H9 (cell line): ENCODE measurements around the gene KDM5B. TPM values are rescaled to one million over a fixed set of nuclear protein-coding genes. Genes with fewer than 3 reads are reported as not detected.

Experiments
- DNase-seq: peaks from one replicate; pipeline ENCODE4 v3.0.0-alpha.2; 2017
- H2AFZ ChIP-seq: one replicate; pipeline ENCODE4 v1.6.1; 2013; ENCODE audit warnings: mild to moderate bottlenecking, low read length, control low read depth, moderate library complexity
- H2AK5ac ChIP-seq: 2 replicates; pipeline ENCODE4 v1.6.1; 2013; ENCODE audit warnings: low read length, control low read depth, mixed read lengths; ENCODE audit not compliant: insufficient read length
- H2BK120ac ChIP-seq: one replicate; pipeline ENCODE4 v1.6.1; 2013; ENCODE audit warnings: low read depth, mild to moderate bottlenecking, low read length, control low read depth, inconsistent platforms; ENCODE audit not compliant: poor library complexity, severe bottlenecking
- H2BK12ac ChIP-seq: 2 replicates; pipeline ENCODE4 v1.6.1; 2013; ENCODE audit warnings: low read length, control low read depth, mixed read lengths, low read depth; ENCODE audit not compliant: insufficient read length
- H2BK15ac ChIP-seq: 2 replicates; pipeline ENCODE4 v1.6.1; 2013; ENCODE audit warnings: low read depth, low read length, control low read depth
- H2BK20ac ChIP-seq: one replicate; pipeline ENCODE4 v1.6.1; 2013; ENCODE audit warnings: low read depth, mild to moderate bottlenecking, low read length, control low read depth, inconsistent platforms; ENCODE audit not compliant: poor library complexity, severe bottlenecking
- H2BK5ac ChIP-seq: 2 replicates; pipeline ENCODE4 v1.6.1; 2013; ENCODE audit warnings: low read length, control low read depth, mixed read lengths; ENCODE audit not compliant: insufficient read length
- H3K14ac ChIP-seq: 2 replicates; pipeline ENCODE4 v1.6.1; 2013; ENCODE audit warnings: low read length, control low read depth; ENCODE audit not compliant: insufficient read depth
- H3K18ac ChIP-seq: 2 replicates; pipeline ENCODE4 v1.6.1; 2013; ENCODE audit warnings: low read depth, mild to moderate bottlenecking, mixed read lengths, low read length, control low read depth; ENCODE audit not compliant: insufficient read length
- H3K23ac ChIP-seq: 2 replicates; pipeline ENCODE4 v1.6.1; 2013; ENCODE audit warnings: low read length, control low read depth, mixed read lengths, low read depth; ENCODE audit not compliant: insufficient read length
- H3K23me2 ChIP-seq: 2 replicates; pipeline ENCODE4 v1.6.1; 2013; ENCODE audit warnings: low read depth, mild to moderate bottlenecking, mixed read lengths, low read length, control low read depth; ENCODE audit not compliant: insufficient read length, poor library complexity, severe bottlenecking
- H3K27ac ChIP-seq: 2 replicates; pipeline ENCODE4 v1.5.1; 2013; ENCODE audit warnings: low read length, control low read depth, mixed read lengths, low read depth; ENCODE audit not compliant: insufficient read length
- H3K27me3 ChIP-seq: 2 replicates; pipeline ENCODE4 v1.6.1; 2013; ENCODE audit warnings: low read length, control low read depth, inconsistent platforms; ENCODE audit not compliant: insufficient read depth
- H3K4ac ChIP-seq: 2 replicates; pipeline ENCODE4 v1.6.1; 2013; ENCODE audit warnings: low read depth, mild to moderate bottlenecking, control low read depth, inconsistent platforms, low read length, moderate library complexity
- H3K4me1 ChIP-seq: 2 replicates; pipeline ENCODE4 v1.6.1; 2013; ENCODE audit warnings: low read length, control low read depth, inconsistent platforms; ENCODE audit not compliant: insufficient read depth
- H3K4me2 ChIP-seq: 2 replicates; pipeline ENCODE4 v1.6.1; 2013; ENCODE audit warnings: low read length, control low read depth, mixed read lengths; ENCODE audit not compliant: insufficient read length, insufficient read depth
- H3K56ac ChIP-seq: 2 replicates; pipeline ENCODE4 v1.6.1; 2013; ENCODE audit warnings: low read depth, mild to moderate bottlenecking, mixed read lengths, low read length, control low read depth; ENCODE audit not compliant: insufficient read length
- H3K79me1 ChIP-seq: 2 replicates; pipeline ENCODE4 v1.6.1; 2013; ENCODE audit warnings: low read depth, mild to moderate bottlenecking, moderate library complexity, low read length, control low read depth, inconsistent platforms; ENCODE audit not compliant: insufficient read depth, poor library complexity, severe bottlenecking
- H3K79me2 ChIP-seq: 2 replicates; pipeline ENCODE4 v1.6.1; 2013; ENCODE audit warnings: low read length, control low read depth, inconsistent platforms; ENCODE audit not compliant: insufficient read depth
- H3K9ac ChIP-seq: 2 replicates; pipeline ENCODE4 v1.6.1; 2013; ENCODE audit warnings: low read length, control low read depth, mixed read lengths; ENCODE audit not compliant: insufficient read length; ENCODE audit errors: extremely low read depth
- H3K9me3 ChIP-seq: one replicate; pipeline ENCODE4 v1.6.1; 2013; ENCODE audit warnings: low read depth, low read length, inconsistent platforms; ENCODE audit not compliant: control insufficient read depth
- H3T11ph ChIP-seq: one replicate; pipeline ENCODE4 v1.6.1; 2013; ENCODE audit warnings: mild to moderate bottlenecking, low read length, control low read depth, inconsistent platforms
- H4K20me1 ChIP-seq: one replicate; pipeline ENCODE4 v1.6.1; 2013; ENCODE audit not compliant: control insufficient read depth, insufficient read length, insufficient read depth
- H4K5ac ChIP-seq: 2 replicates; pipeline ENCODE4 v1.6.1; 2013; ENCODE audit warnings: low read depth, mild to moderate bottlenecking, mixed read lengths, low read length, control low read depth; ENCODE audit not compliant: insufficient read length
- H4K8ac ChIP-seq: replicated peaks from 2 replicates; pipeline ENCODE4 v1.6.1; 2013; ENCODE audit warnings: low read length, control low read depth, mixed read lengths, low read depth; ENCODE audit not compliant: insufficient read length
- H4K91ac ChIP-seq: 2 replicates; pipeline ENCODE4 v1.6.1; 2013; ENCODE audit warnings: low read depth, mild to moderate bottlenecking, moderate library complexity, mixed read lengths, low read length, control low read depth; ENCODE audit not compliant: insufficient read length
- H3K27ac Mint-ChIP-seq, 3 experiments: 2 replicates in 2 of 3; 3 replicates in 1 of 3; pipeline ENCODE4 v1.8.0; 2020 to 2021; ENCODE audit warnings: mixed read lengths in 3 of 3, mild to moderate bottlenecking in 1 of 3, moderate library complexity in 1 of 3
- H3K27me3 Mint-ChIP-seq: 2 replicates; pipeline ENCODE4 v1.8.0; 2021; ENCODE audit warnings: low read depth, mild to moderate bottlenecking, moderate library complexity, mixed read lengths
- H3K36me3 Mint-ChIP-seq, 3 experiments: 2 replicates in 2 of 3; 3 replicates in 1 of 3; pipeline ENCODE4 v1.8.0; 2020 to 2021; ENCODE audit warnings: low read depth in 3 of 3, mixed read lengths in 3 of 3; ENCODE audit not compliant: insufficient read depth in 1 of 3
- H3K4me1 Mint-ChIP-seq, 2 experiments: 2 replicates each; pipeline ENCODE4 v1.8.0; 2020; ENCODE audit warnings: mixed read lengths in 2 of 2
- H3K4me3 Mint-ChIP-seq, 2 experiments: 2 replicates in 1 of 2; 3 replicates in 1 of 2; pipeline ENCODE4 v1.8.0; 2020 to 2021; ENCODE audit warnings: mild to moderate bottlenecking in 2 of 2, mixed read lengths in 2 of 2, moderate library complexity in 1 of 2
- H3K9me3 Mint-ChIP-seq, 2 experiments: 2 replicates in 1 of 2; 3 replicates in 1 of 2; pipeline ENCODE4 v1.8.0; 2020; ENCODE audit warnings: mild to moderate bottlenecking in 2 of 2, mixed read lengths in 2 of 2, moderate library complexity in 1 of 2
- CTCF ChIP-seq: fragments of 200-600 bp; sonication (generic); conservative IDR thresholded peaks from 3 replicates; pipeline ENCODE4 v1.8.0; 2021; ENCODE audit warnings: antibody characterized with exemption, mild to moderate bottlenecking
- WGBS: extraction: QIAGEN DNeasy Blood & Tissue Kit; methylation state at CpG from one replicate; pipeline ENCODE4 v1.1.7; 2013; ENCODE audit warnings: missing lambda C conversion rate, low lambda C conversion rate, mixed read lengths; ENCODE audit not compliant: insufficient read length; ENCODE audit errors: extremely low coverage; 5-methylcytosine and 5-hydroxymethylcytosine counted together
- total RNA-seq: library from RNA; stranded (reverse); gene quantifications from 2 replicates; pipeline ENCODE4 v1.2.1, GENCODE V29; 2021

The KDM5B gene
- total RNA-seq, 1 experiment from 2014 or later, result 210 TPM

- no peaks in the 10 kb centered on the region for H3K23me2 ChIP-seq
- H2AFZ ChIP-seq, result no peak overlapping the region
- H3K27me3 ChIP-seq, result no peaks in the 10 kb centered on the region
- H4K8ac ChIP-seq, result no peak overlapping the region
- no peaks in the 10 kb centered on the region for H3K79me2 ChIP-seq
- TF ChIP-seq CTCF, result no peak
- no peaks in the 10 kb centered on the region for H4K20me1 ChIP-seq
- no peak overlapping the region for H2BK12ac ChIP-seq
- H2BK120ac ChIP-seq, result no peak overlapping the region
- no peaks in the 10 kb centered on the region for H3K9me3 ChIP-seq
- no peak overlapping the region for H3K4ac ChIP-seq
- Mint-ChIP-seq H3K4me1 (peaks cover 7 to 38% of the 10 kb centered on the region in 2 experiments; a peak in 3 of 4 replicates), H3K4me3 (no peak overlapping the region), H3K9me3 (no peaks in the 10 kb centered on the region), H3K27ac (no peak overlapping the region), H3K36me3 (no peaks in the 10 kb centered on the region; a peak in 1 of 7 replicates), H3K27me3 (peaks cover 7% of the 10 kb centered on the region)
- H4K91ac ChIP-seq, result no peak overlapping the region
- H3K27ac ChIP-seq, result no peak overlapping the region
- no peak overlapping the region for H3K23ac ChIP-seq
- no peak overlapping the region for H3T11ph ChIP-seq
- H3K14ac ChIP-seq, result no peak overlapping the region
- no peak overlapping the region for H2BK15ac ChIP-seq
- no peak overlapping the region for H3K9ac ChIP-seq
- no peak overlapping the region for H2AK5ac ChIP-seq
- no peak overlapping the region for H3K18ac ChIP-seq
- no peak overlapping the region for H3K4me2 ChIP-seq
- DNase-seq, result no peak
- H3K79me1 ChIP-seq, result no peaks in the 10 kb centered on the region
- H4K5ac ChIP-seq, result no peak overlapping the region
- H3K4me1 ChIP-seq, result no peaks in the 10 kb centered on the region
- H2BK20ac ChIP-seq, result no peak overlapping the region
- WGBS, result no CpG with 5 or more reads among the region's 3 CpGs
- H2BK5ac ChIP-seq, result no peak overlapping the region
- H3K56ac ChIP-seq, result no peak overlapping the region
Measured at GRCh38 chr1:202701200-202701599, 107.0 kb downstream of the KDM5B start.
